GM18505 (cell line): ENCODE data around the gene COLEC11.
"Not testable (repeated sequence)": the region's sequence is repeated elsewhere in the genome, so short reads cannot be mapped to it uniquely, and the experiment has no call there.

Experiments
- ATAC-seq: cut with Tn5 transposase; IDR thresholded peaks from one replicate; pipeline ENCODE4 v1.9.1; 2021; ENCODE audit not compliant: unreplicated experiment
- POLR2A ChIP-seq: IDR thresholded peaks from 4 replicates; pipeline ENCODE4 v1.6.1; 2011; ENCODE audit warnings: borderline replicate concordance; ENCODE audit not compliant: insufficient read depth, insufficient read length; ENCODE audit errors: extremely low read depth

Gene COLEC11

GRCh38 chr2:3657881-3658280, 63.0 kb downstream of the COLEC11 start, which contains the start of gene ALLC:
ALLC (plus strand) TSS chr2:3658200; CDS start chr2:3671158, 12,958 bp downstream.
- no peak for ATAC-seq
- TF ChIP-seq POLR2A, result no peak

- no peak for TF ChIP-seq POLR2A
- no peak for ATAC-seq
Observed at GRCh38 chr2:3659447-3660432, 64.8 kb downstream of the COLEC11 start.

- not testable (repeated sequence) for ATAC-seq
Observed at GRCh38 chr2:3660640-3661039, 65.7 kb downstream of the COLEC11 start.

GRCh38 chr2:3661149-3661660, 66.3 kb downstream of the COLEC11 start:
- ATAC-seq, result no peak
- no peak for TF ChIP-seq POLR2A

- ATAC-seq, result no peak
- no peak for TF ChIP-seq POLR2A
Observed at GRCh38 chr2:3662239-3662638, 67.3 kb downstream of the COLEC11 start.

GRCh38 chr2:3664118-3664517, 69.2 kb downstream of the COLEC11 start:
- no peak for ATAC-seq
- no peak for TF ChIP-seq POLR2A

- ATAC-seq, result no peak
- no peak for TF ChIP-seq POLR2A
Observed at GRCh38 chr2:3664925-3665324, 70.0 kb downstream of the COLEC11 start.

- no peak for TF ChIP-seq POLR2A
- ATAC-seq, result no peak
Observed at GRCh38 chr2:3665886-3666612, 71.1 kb downstream of the COLEC11 start.

GRCh38 chr2:3666613-3666975, 71.7 kb downstream of the COLEC11 start:
- ATAC-seq, result no peak
- no peak for TF ChIP-seq POLR2A

GRCh38 chr2:3667151-3667631, 72.3 kb downstream of the COLEC11 start:
- no peak for ATAC-seq

GRCh38 chr2:3669656-3670055, 74.7 kb downstream of the COLEC11 start:
- TF ChIP-seq POLR2A, result no peak
- ATAC-seq, result no peak

More at GRCh38 chr2:3667151-3667631, 72.3 kb downstream of the COLEC11 start:
- no peak for TF ChIP-seq POLR2A

- no peak for TF ChIP-seq POLR2A
- ATAC-seq, result no peak
Observed at GRCh38 chr2:3670376-3670775, 75.5 kb downstream of the COLEC11 start.

GRCh38 chr2:3670941-3671340, 76.0 kb downstream of the COLEC11 start:
- ATAC-seq, result no peak

GRCh38 chr2:3672861-3673678, 78.2 kb downstream of the COLEC11 start:
- ATAC-seq, result no peak
- TF ChIP-seq POLR2A, result no peak

More at GRCh38 chr2:3670941-3671340, 76.0 kb downstream of the COLEC11 start:
- no peak for TF ChIP-seq POLR2A
